Calu3 (cell line): ENCODE measurements around the gene KCNIP3. TPM values are rescaled to one million over a fixed set of nuclear protein-coding genes. Genes with fewer than 3 reads are reported as not detected.

ENCODE experiments used
- BruUV-seq: library from RNA; stranded (reverse); fragments of 400-500 nt; replicated peaks from 2 replicates; lab custom pipeline; 2021; lab: Mats Ljungman, UMichigan
- CTCF ChIA-PET: fragments of 300-600 bp; sonication (Branson Sonifier 250); formaldehyde crosslinking; loops from one replicate; lab custom pipeline; 2022; ENCODE audit warnings: antibody characterized with exemption; lab: Charles Lee
- DNase-seq: peaks from one replicate; pipeline ENCODE4 v3.0.0; 2022
- H3K27ac Mint-ChIP-seq: one replicate; pipeline ENCODE4 v1.8.0; 2022; ENCODE audit warnings: mixed read lengths; ENCODE audit not compliant: unreplicated experiment
- H3K27me3 Mint-ChIP-seq: one replicate; pipeline ENCODE4 v1.8.0; 2022; ENCODE audit warnings: mixed read lengths; ENCODE audit not compliant: unreplicated experiment
- H3K36me3 Mint-ChIP-seq: one replicate; pipeline ENCODE4 v1.8.0; 2022; ENCODE audit warnings: mild to moderate bottlenecking, moderate library complexity, mixed read lengths; ENCODE audit not compliant: insufficient read depth, unreplicated experiment
- H3K4me1 Mint-ChIP-seq: one replicate; pipeline ENCODE4 v1.8.0; 2022; ENCODE audit warnings: mild to moderate bottlenecking, low read depth, mixed read lengths; ENCODE audit not compliant: unreplicated experiment
- H3K4me3 Mint-ChIP-seq: one replicate; pipeline ENCODE4 v1.8.0; 2022; ENCODE audit warnings: mild to moderate bottlenecking, low read depth, moderate library complexity, mixed read lengths; ENCODE audit not compliant: unreplicated experiment
- H3K9me3 Mint-ChIP-seq: one replicate; pipeline ENCODE4 v1.8.0; 2022; ENCODE audit warnings: low read depth, mixed read lengths; ENCODE audit not compliant: unreplicated experiment
- CTCF ChIP-seq: fragments of 200-600 bp; IDR thresholded peaks from one replicate; pipeline ENCODE4 v1.8.0; 2022; ENCODE audit warnings: antibody characterized with exemption; ENCODE audit not compliant: unreplicated experiment
- intact Hi-C: fragments of 100-400 bp; cut with micrococcal nuclease; formaldehyde crosslinking; loops from one replicate; pipeline ENCODE4 v1.10.0; 2022; ENCODE audit not compliant: unreplicated experiment
- total RNA-seq: library from RNA; stranded (reverse); gene quantifications from 2 replicates; pipeline ENCODE4 v1.2.3, GENCODE V29; 2022

Gene KCNIP3
- total RNA-seq, 1 experiment from 2014 or later, result 1.1 TPM

- DNase-seq, result no peak
- no peak overlapping the region for H3K27ac Mint-ChIP-seq
- BruUV-seq, result no TSS peak
- H3K4me1 Mint-ChIP-seq, result no peaks in the 10 kb centered on the region
- H3K4me3 Mint-ChIP-seq, result no peak overlapping the region
- H3K9me3 Mint-ChIP-seq, result no peaks in the 10 kb centered on the region
- intact Hi-C loops, result no loop called here
- CTCF ChIA-PET, result no interaction called here
- H3K36me3 Mint-ChIP-seq, result no peaks in the 10 kb centered on the region
- no peak for TF ChIP-seq CTCF
- peaks cover 3% of the 10 kb centered on the region for H3K27me3 Mint-ChIP-seq
Observed at GRCh38 chr2:95352310-95353054, 55.3 kb downstream of the KCNIP3 start.

GRCh38 chr2:95353055-95353575 is 56.0 kb downstream of the KCNIP3 start:
- Mint-ChIP-seq H3K4me3 (no peak overlapping the region), H3K36me3 (no peaks in the 10 kb centered on the region), H3K4me1 (no peaks in the 10 kb centered on the region), H3K9me3 (no peaks in the 10 kb centered on the region), H3K27ac (no peak overlapping the region), H3K27me3 (peaks cover 9% of the 10 kb centered on the region)
- intact Hi-C loops, result no loop called here
- no peak for DNase-seq
- CTCF ChIA-PET, result no interaction called here
- no peak for TF ChIP-seq CTCF
- no TSS peak for BruUV-seq

GRCh38 chr2:95353613-95354468 is 56.7 kb downstream of the KCNIP3 start:
- CTCF ChIA-PET, result no interaction called here
- no peak for TF ChIP-seq CTCF
- no peaks in the 10 kb centered on the region for H3K9me3 Mint-ChIP-seq
- H3K4me1 Mint-ChIP-seq, result no peaks in the 10 kb centered on the region
- H3K27ac Mint-ChIP-seq, result no peak overlapping the region
- peaks cover 17% of the 10 kb centered on the region for H3K27me3 Mint-ChIP-seq
- BruUV-seq, result no TSS peak
- no peaks in the 10 kb centered on the region for H3K36me3 Mint-ChIP-seq
- intact Hi-C loops, result no loop called here
- H3K4me3 Mint-ChIP-seq, result no peak overlapping the region
- no peak for DNase-seq

- intact Hi-C loops, result no loop called here
- CTCF ChIA-PET, result no interaction called here
- Mint-ChIP-seq H3K4me3 (no peak overlapping the region), H3K27me3 (peaks cover 21% of the 10 kb centered on the region), H3K4me1 (no peaks in the 10 kb centered on the region), H3K27ac (no peak overlapping the region), H3K36me3 (no peaks in the 10 kb centered on the region), H3K9me3 (no peaks in the 10 kb centered on the region)
- no TSS peak for BruUV-seq
- no peak for TF ChIP-seq CTCF
- no peak for DNase-seq
Observed at GRCh38 chr2:95354469-95354901, 57.3 kb downstream of the KCNIP3 start.
